Calu3 (cell line): ENCODE data around the gene CACUL1. TPM values are rescaled to one million over a fixed set of nuclear protein-coding genes. Genes with fewer than 3 reads are reported as not detected.

Experiments
- BruUV-seq: library from RNA; stranded (reverse); fragments of 400-500 nt; replicated peaks from 2 replicates; lab custom pipeline; 2021; lab: Mats Ljungman, UMichigan
- CTCF ChIA-PET: fragments of 300-600 bp; sonication (Branson Sonifier 250); formaldehyde crosslinking; loops from one replicate; lab custom pipeline; 2022; ENCODE audit warnings: antibody characterized with exemption; lab: Charles Lee
- DNase-seq: peaks from one replicate; pipeline ENCODE4 v3.0.0; 2022
- H3K27ac Mint-ChIP-seq: one replicate; pipeline ENCODE4 v1.8.0; 2022; ENCODE audit warnings: mixed read lengths; ENCODE audit not compliant: unreplicated experiment
- H3K27me3 Mint-ChIP-seq: one replicate; pipeline ENCODE4 v1.8.0; 2022; ENCODE audit warnings: mixed read lengths; ENCODE audit not compliant: unreplicated experiment
- H3K36me3 Mint-ChIP-seq: one replicate; pipeline ENCODE4 v1.8.0; 2022; ENCODE audit warnings: mild to moderate bottlenecking, moderate library complexity, mixed read lengths; ENCODE audit not compliant: insufficient read depth, unreplicated experiment
- H3K4me1 Mint-ChIP-seq: one replicate; pipeline ENCODE4 v1.8.0; 2022; ENCODE audit warnings: mild to moderate bottlenecking, low read depth, mixed read lengths; ENCODE audit not compliant: unreplicated experiment
- H3K4me3 Mint-ChIP-seq: one replicate; pipeline ENCODE4 v1.8.0; 2022; ENCODE audit warnings: mild to moderate bottlenecking, low read depth, moderate library complexity, mixed read lengths; ENCODE audit not compliant: unreplicated experiment
- H3K9me3 Mint-ChIP-seq: one replicate; pipeline ENCODE4 v1.8.0; 2022; ENCODE audit warnings: low read depth, mixed read lengths; ENCODE audit not compliant: unreplicated experiment
- CTCF ChIP-seq: fragments of 200-600 bp; IDR thresholded peaks from one replicate; pipeline ENCODE4 v1.8.0; 2022; ENCODE audit warnings: antibody characterized with exemption; ENCODE audit not compliant: unreplicated experiment
- intact Hi-C: fragments of 100-400 bp; cut with micrococcal nuclease; formaldehyde crosslinking; loops from one replicate; pipeline ENCODE4 v1.10.0; 2022; ENCODE audit not compliant: unreplicated experiment
- total RNA-seq: library from RNA; stranded (reverse); gene quantifications from 2 replicates; pipeline ENCODE4 v1.2.3, GENCODE V29; 2022

The CACUL1 gene
- total RNA-seq, 1 experiment from 2014 or later: 44.6 TPM

GRCh38 chr10:118760265-118760664 lies 5.5 kb upstream of the CACUL1 start:
- Mint-ChIP-seq H3K4me3 (no peak overlapping the region), H3K9me3 (no peaks in the 10 kb centered on the region), H3K36me3 (peaks cover 7% of the 10 kb centered on the region), H3K27ac (no peak overlapping the region), H3K4me1 (no peaks in the 10 kb centered on the region), H3K27me3 (no peaks in the 10 kb centered on the region)
- intact Hi-C loops: no loop called here
- BruUV-seq: no TSS peak
- no peak for TF ChIP-seq CTCF
- no peak for DNase-seq
- CTCF ChIA-PET: no interaction called here

- DNase-seq: no peak
- Mint-ChIP-seq H3K36me3 (peaks cover 25% of the 10 kb centered on the region), H3K27ac (no peak overlapping the region), H3K4me1 (no peaks in the 10 kb centered on the region), H3K9me3 (no peaks in the 10 kb centered on the region), H3K27me3 (no peaks in the 10 kb centered on the region), H3K4me3 (no peak overlapping the region)
- no peak for TF ChIP-seq CTCF
- BruUV-seq: no TSS peak
- intact Hi-C loops: loop anchor here (10.0 kb wide), 1 partner anchor 156 kb away; no protein-coding TSS in a partner anchor
- CTCF ChIA-PET: no interaction called here
These were observed 3.7 kb upstream of the CACUL1 start for GRCh38 chr10:118758449-118758848.

DNA sequence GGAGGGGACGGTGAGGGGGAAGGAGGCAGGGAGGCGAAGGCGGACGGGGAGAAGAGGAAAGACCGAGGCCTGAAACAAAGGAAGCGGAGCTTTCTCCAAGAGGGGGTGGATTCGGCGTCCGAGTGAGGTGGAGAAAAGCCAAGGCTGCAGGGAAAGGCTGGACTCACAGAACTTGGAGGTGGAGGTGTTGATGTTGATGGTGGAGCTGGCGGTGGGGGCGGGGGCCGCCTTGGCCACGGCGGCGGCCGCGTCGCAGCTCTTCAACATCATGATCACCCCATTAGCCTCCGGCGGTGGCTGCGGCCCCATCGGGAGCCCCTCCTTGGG lies 578 bp downstream of the CACUL1 start:
- H3K27ac Mint-ChIP-seq: peak overlapping the region; percentile 74
- H3K4me1 Mint-ChIP-seq: peaks cover 16% of the 10 kb centered on the region
- H3K9me3 Mint-ChIP-seq: no peaks in the 10 kb centered on the region
- no TSS peak for BruUV-seq
- TF ChIP-seq CTCF: no peak
- CTCF ChIA-PET: no interaction called here
- H3K36me3 Mint-ChIP-seq: peaks cover 34% of the 10 kb centered on the region
- no peaks in the 10 kb centered on the region for H3K27me3 Mint-ChIP-seq
- intact Hi-C loops: loop anchor here (10.0 kb wide), 1 partner anchor 161 kb away; no protein-coding TSS in a partner anchor
- H3K4me3 Mint-ChIP-seq: peak overlapping the region; percentile 82
- peak; percentile 52 for DNase-seq

DNA sequence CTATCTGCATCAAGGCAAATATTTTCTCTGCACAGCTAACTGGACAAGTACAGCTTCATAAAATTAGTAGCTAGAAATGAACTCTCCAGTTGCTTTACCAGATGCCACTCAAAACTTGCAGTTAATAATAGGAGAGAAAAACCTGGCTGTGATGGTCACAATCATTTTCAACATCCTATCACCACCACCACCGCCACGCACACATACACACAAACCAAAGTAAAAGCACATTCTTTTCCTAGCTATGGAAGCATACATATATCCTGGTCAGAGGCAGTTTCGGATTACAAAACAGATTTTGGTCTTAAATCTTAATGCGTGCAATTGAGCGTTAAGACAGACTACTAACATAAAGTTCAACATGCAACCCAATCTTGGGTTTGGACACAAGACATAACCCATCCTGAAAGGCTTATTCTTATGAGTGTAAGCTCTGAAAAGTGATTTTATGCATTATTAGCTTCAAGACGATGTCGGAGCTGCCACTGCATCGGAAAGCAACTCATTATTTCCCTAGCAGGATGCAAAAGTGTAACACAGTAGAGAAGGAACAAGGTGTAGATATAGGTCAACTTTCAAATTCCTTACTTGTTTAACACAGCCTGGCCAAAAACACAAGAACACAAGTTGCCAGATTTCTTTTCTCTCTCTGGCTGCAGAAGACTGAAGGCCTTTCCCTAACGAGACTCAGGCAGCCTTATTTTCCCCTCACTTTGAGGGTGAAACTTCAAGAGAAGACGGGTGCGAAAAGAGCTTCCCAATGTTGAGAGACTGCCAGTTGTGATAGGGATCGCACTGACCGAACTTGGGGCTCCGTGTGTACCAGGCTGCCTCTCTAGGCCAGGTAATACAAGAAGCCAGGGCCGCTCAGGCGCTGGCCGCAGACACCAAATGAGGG lies 1.2 kb downstream of the CACUL1 start:
- no TSS peak for BruUV-seq
- intact Hi-C loops: loop anchor here (10.0 kb wide), 1 partner anchor 161 kb away; no protein-coding TSS in a partner anchor
- Mint-ChIP-seq H3K4me1 (peaks cover 16% of the 10 kb centered on the region), H3K36me3 (peaks cover 34% of the 10 kb centered on the region), H3K27me3 (no peaks in the 10 kb centered on the region), H3K4me3 (peak overlapping the region; percentile 82), H3K9me3 (no peaks in the 10 kb centered on the region), H3K27ac (peak overlapping the region; percentile 74)
- CTCF ChIA-PET: no interaction called here
- no peak for TF ChIP-seq CTCF
- no peak for DNase-seq
